K562 (cell line): ENCODE results near the gene PLD3. TPM values are rescaled to one million over a fixed set of nuclear protein-coding genes. Genes with fewer than 3 reads are reported as not detected.

Experiments used
- ATF1 ChIP-seq, 2 experiments: fragments of 450-650 bp in 1 of 2; IDR thresholded peaks; 2 replicates each; pipeline ENCODE4 v1.6.1; 2016; ENCODE audit warnings: missing compliant biosample characterization in 1 of 2, missing genetic modification characterization in 1 of 2
- CREM ChIP-seq: IDR thresholded peaks from 2 replicates; pipeline ENCODE4 v1.6.1; 2014; ENCODE audit warnings: antibody characterized with exemption, low read depth
- GTF2B ChIP-seq: IDR thresholded peaks from 2 replicates; pipeline ENCODE4 v1.6.1; 2011; ENCODE audit not compliant: insufficient read length; ENCODE audit errors: extremely low read depth
- HDAC1 ChIP-seq, 2 experiments: fragments of 450-650 bp; IDR thresholded peaks; 2 replicates each; pipeline ENCODE4 v1.6.1; 2016 to 2017; ENCODE audit warnings: inconsistent platforms in 1 of 2, mild to moderate bottlenecking in 1 of 2, moderate library complexity in 1 of 2
- HLTF ChIP-seq: fragments of 450-650 bp; IDR thresholded peaks from 2 replicates; pipeline ENCODE4 v1.6.1; 2016
- MLLT1 ChIP-seq, 2 experiments: fragments of 450-650 bp; IDR thresholded peaks; 2 replicates each; pipeline ENCODE4 v1.6.1; 2016
- NEUROD1 ChIP-seq: fragments of 150-350 bp; IDR thresholded peaks from 2 replicates; pipeline ENCODE4 v1.6.1; 2014; ENCODE audit warnings: borderline replicate concordance, low read length, low read depth; ENCODE audit not compliant: partially characterized antibody
- polyA plus RNA-seq, 8 experiments: library from polyadenylated mRNA; depleted of rRNA in 4 of 8; stranded (reverse) in 5 of 8; unstranded in 3 of 8; fragments of >200 nt; fragmentation: Nextera tagmentation in 2 of 8; fragmentation: Illumina TruSeq in 1 of 8; extraction: Ambion mirVana in 2 of 8; extraction: Trizol in 1 of 8; gene quantifications; 2 replicates each; pipeline versions ENCODE4 v1.2.1 to v1.2.3, GENCODE V29; 2011 to 2014; ENCODE audit warnings: inconsistent platforms in 1 of 8, missing spikeins in 1 of 8
- total RNA-seq, 7 experiments: library from RNA; depleted of rRNA in 6 of 7; stranded (reverse); fragments of >200 nt in 6 of 7; fragmentation: Illumina TruSeq in 2 of 7; extraction: Trizol in 2 of 7; gene quantifications; 2 replicates each; pipeline versions ENCODE4 v1.2.1 to v1.2.3, GENCODE V29; 2011 to 2021; ENCODE audit warnings: low replicate concordance in 1 of 7
- TF ChIP-seq, protein P1 (sequence below), 2 experiments: fragments of 450-650 bp; IDR thresholded peaks; 2 replicates each; pipeline ENCODE4 v1.6.1; 2016; ENCODE audit warnings: mild to moderate bottlenecking in 2 of 2, borderline replicate concordance in 1 of 2, low read depth in 1 of 2, moderate library complexity in 1 of 2

PLD3 gene
- total and polyA plus RNA-seq, 9 of the 15 experiments (the other 6 are each of a cell fraction or from before 2014, with no cell fraction given), result 2.3 to 128 (median 72.7) TPM

DNA sequence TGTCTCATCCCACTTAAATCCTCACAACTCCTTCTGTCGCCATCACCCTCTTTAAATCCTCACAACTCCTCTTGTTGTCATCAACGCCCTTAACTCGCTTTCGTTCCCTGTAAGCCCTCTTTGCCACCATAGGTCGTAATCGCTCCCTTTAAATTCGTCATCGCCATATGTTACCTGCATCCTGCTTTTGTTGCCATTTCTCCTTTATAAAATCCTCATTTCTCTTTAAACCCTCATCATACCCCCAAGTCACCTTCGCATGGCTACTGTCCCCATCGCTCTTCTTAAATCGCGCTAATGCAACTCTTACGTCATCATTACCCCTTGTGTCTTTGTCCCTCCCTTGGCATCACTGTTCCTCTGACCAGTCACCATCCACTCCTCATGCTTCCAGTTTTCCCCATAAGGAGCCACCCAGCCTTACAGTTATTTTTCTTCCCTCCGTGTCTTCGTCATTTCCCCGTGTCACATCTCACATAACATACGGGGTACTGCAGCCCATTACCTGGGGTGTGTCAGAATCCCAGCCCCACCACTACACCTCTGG lies 539 bp downstream of the PLD3 start (continued):
- TF ChIP-seq GTF2B (no peak), HLTF (peak; percentile 65; the same call in 1 of the 2 replicates), ATF1 (CRISPR knock-in tag; IDR thresholded peaks at IDR 0.05) (no peak), ATF1 (tag; IDR thresholded peaks at IDR 0.05) (peak; percentile 74), MLLT1 (IDR thresholded peaks at IDR 0.05) (0 out of 4 replicates have a peak, but pooled peaks of 1 of the 2 experiments have one; percentile 62), HDAC1 (IDR thresholded peaks at IDR 0.05) (peak in 1 of 2 experiments; percentile 71; a peak in 2 of 4 replicates), CREM (peak; percentile 78), NEUROD1 (no peak)
- TF ChIP-seq, protein P1, sequence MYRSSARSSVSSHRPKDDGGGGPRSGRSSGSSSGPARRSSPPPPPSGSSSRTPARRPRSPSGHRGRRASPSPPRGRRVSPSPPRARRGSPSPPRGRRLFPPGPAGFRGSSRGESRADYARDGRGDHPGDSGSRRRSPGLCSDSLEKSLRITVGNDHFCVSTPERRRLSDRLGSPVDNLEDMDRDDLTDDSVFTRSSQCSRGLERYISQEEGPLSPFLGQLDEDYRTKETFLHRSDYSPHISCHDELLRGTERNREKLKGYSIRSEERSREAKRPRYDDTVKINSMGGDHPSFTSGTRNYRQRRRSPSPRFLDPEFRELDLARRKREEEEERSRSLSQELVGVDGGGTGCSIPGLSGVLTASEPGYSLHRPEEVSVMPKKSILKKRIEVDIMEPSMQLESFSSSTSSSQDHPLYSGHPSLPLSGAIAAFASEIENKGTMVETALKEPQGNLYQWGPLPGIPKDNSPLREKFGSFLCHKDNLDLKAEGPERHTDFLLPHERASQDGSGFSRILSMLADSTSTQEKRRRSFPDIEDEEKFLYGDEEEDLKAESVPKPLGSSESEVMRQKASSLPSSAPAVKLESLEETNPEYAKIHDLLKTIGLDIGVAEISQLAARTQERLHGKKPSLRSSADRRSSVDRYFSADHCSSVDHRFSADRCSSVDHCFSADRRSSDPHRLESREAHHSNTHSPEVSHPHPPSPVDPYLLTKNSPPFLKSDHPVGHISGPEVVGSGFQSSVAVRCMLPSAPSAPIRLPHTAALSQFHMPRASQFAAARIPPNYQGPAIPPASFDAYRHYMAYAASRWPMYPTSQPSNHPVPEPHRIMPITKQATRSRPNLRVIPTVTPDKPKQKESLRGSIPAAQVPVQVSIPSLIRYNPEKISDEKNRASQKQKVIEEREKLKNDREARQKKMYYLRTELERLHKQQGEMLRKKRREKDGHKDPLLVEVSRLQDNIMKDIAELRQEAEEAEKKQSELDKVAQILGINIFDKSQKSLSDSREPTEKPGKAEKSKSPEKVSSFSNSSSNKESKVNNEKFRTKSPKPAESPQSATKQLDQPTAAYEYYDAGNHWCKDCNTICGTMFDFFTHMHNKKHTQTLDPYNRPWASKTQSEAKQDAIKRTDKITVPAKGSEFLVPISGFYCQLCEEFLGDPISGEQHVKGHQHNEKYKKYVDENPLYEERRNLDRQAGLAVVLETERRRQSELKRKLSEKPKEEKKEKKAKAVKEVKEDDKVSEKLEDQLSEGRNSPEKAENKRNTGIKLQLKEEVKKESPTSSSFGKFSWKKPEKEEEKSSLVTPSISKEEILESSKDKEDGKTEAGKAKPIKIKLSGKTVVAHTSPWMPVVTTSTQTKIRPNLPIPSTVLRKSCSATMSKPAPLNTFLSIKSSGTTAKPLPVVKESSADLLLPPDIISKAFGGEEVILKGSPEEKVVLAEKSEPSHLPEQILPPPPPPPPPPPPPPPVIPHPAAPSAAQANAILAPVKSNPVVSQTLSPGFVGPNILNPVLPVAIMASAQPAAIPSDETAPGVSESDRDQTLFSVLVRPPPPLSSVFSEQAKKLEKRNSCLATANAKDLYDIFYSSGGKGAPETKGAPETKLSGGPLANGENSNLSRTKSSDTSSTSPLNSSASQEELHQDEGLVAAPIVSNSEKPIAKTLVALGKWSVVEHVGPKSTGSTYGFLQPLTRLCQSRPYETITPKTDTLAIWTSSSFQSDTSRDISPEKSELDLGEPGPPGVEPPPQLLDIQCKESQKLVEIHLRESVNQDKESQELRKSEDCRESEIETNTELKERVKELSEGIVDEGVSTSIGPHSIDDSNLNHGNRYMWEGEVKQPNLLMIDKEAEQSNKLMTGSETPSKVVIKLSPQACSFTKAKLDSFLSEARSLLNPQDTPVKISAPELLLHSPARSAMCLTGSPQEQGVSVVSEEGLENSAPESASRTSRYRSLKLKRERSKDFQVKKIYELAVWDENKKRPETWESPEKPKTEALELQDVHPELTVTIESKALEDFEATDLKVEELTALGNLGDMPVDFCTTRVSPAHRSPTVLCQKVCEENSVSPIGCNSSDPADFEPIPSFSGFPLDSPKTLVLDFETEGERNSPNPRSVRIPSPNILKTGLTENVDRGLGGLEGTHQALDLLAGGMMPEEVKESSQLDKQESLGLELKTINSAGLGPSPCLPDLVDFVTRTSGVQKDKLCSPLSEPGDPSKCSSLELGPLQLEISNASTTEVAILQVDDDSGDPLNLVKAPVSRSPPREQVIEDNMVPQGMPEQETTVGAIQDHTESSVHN (IDR thresholded peaks at IDR 0.05; ENCODE audit: borderline replicate concordance in 1 of 2, low read depth in 1 of 2), result 0 out of 4 replicates have a peak, but pooled peaks of 1 of the 2 experiments have one; percentile 40
